KMS-11 (cell line): ENCODE results near the gene MGAT5B.

Source experiments
- H2AFZ ChIP-seq: fragments of 200-600 bp; sonication (generic); 2 replicates; pipeline ENCODE4 v1.6.1; 2016; ENCODE audit warnings: antibody characterized with exemption, mixed run types, low read depth
- H3K27ac ChIP-seq: fragments of 200-600 bp; sonication (generic); 2 replicates; pipeline ENCODE4 v1.6.1; 2016; ENCODE audit warnings: mild to moderate bottlenecking, mixed run types
- H3K27me3 ChIP-seq: fragments of 200-600 bp; sonication (generic); 2 replicates; pipeline ENCODE4 v1.6.1; 2017; ENCODE audit warnings: mild to moderate bottlenecking, low read depth, mixed run types, moderate library complexity; ENCODE audit not compliant: insufficient read depth
- H3K36me3 ChIP-seq: fragments of 200-600 bp; sonication (generic); 2 replicates; pipeline ENCODE4 v1.6.1; 2017; ENCODE audit warnings: mild to moderate bottlenecking, mixed run types; ENCODE audit not compliant: insufficient read depth
- H3K4me1 ChIP-seq: fragments of 200-600 bp; sonication (generic); 2 replicates; pipeline ENCODE4 v1.6.1; 2016; ENCODE audit warnings: mild to moderate bottlenecking, low read depth, mixed run types; ENCODE audit not compliant: poor library complexity, severe bottlenecking
- H3K4me2 ChIP-seq: fragments of 200-600 bp; sonication (generic); 2 replicates; pipeline ENCODE4 v1.7.0; 2016; ENCODE audit warnings: mild to moderate bottlenecking, mixed run types
- H3K4me3 ChIP-seq: fragments of 200-600 bp; sonication (generic); IDR thresholded peaks from 2 replicates; pipeline ENCODE4 v1.6.1; 2017; ENCODE audit warnings: low read depth, low read length, mixed read lengths; ENCODE audit not compliant: insufficient read depth
- H3K79me2 ChIP-seq: fragments of 200-600 bp; sonication (generic); 2 replicates; pipeline ENCODE4 v1.6.1; 2016; ENCODE audit warnings: low read depth, mixed run types; ENCODE audit not compliant: insufficient read depth
- H3K9ac ChIP-seq: fragments of 200-600 bp; sonication (generic); 2 replicates; pipeline ENCODE4 v1.6.1; 2016; ENCODE audit warnings: mild to moderate bottlenecking, mixed run types
- H4K20me1 ChIP-seq: fragments of 200-600 bp; sonication (generic); 2 replicates; pipeline ENCODE4 v1.6.1; 2016; ENCODE audit warnings: mild to moderate bottlenecking, mixed run types; ENCODE audit not compliant: insufficient read depth
- CTCF ChIP-seq: fragments of 200-600 bp; sonication (generic); conservative IDR thresholded peaks from 2 replicates; pipeline ENCODE4 v1.6.1; 2017; ENCODE audit warnings: low read depth, mild to moderate bottlenecking, antibody characterized with exemption, low read length, moderate library complexity, mixed read lengths

Gene MGAT5B

GRCh38 chr17:76904116-76904515, 35.9 kb downstream of the MGAT5B start:
- Histone ChIP-seq H2AFZ (no peak overlapping the region), H3K36me3 (no peaks in the 10 kb centered on the region), H3K4me3 (no peak overlapping the region), H4K20me1 (no peaks in the 10 kb centered on the region), H3K27ac (no peak overlapping the region), H3K27me3 (peaks cover 100% of the 10 kb centered on the region), H3K4me1 (no peaks in the 10 kb centered on the region), H3K4me2 (no peak overlapping the region), H3K9ac (no peak overlapping the region), H3K79me2 (no peaks in the 10 kb centered on the region)
- TF ChIP-seq CTCF = no peak

DNA sequence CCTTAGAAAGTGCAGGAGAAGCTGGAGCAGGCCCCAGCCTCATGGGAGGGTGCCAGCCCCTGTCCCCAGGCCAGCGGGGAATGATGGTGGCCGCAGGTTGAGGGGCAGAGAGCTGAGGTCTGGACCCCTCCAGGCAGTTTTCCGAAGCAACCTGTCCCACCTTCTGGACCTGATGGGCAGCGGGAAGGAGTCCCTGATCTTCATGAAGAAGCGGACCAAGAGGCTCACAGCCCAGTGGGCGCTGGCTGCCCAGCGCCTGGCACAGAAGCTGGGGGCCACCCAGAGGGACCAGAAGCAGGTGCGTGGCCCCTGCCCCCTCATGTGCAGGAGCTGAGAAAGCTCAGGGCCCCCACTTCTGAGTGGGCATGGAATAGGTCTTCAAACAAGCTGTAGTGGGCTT, 36.8 kb downstream of the MGAT5B start:
- H3K79me2 ChIP-seq = no peaks in the 10 kb centered on the region
- no peak for TF ChIP-seq CTCF
- no peak overlapping the region for H3K4me3 ChIP-seq
- H3K9ac ChIP-seq = no peak overlapping the region
- H4K20me1 ChIP-seq = no peaks in the 10 kb centered on the region
- H3K4me2 ChIP-seq = no peak overlapping the region
- H3K27me3 ChIP-seq = peaks cover 99% of the 10 kb centered on the region
- H3K4me1 ChIP-seq = no peaks in the 10 kb centered on the region
- H3K36me3 ChIP-seq = no peaks in the 10 kb centered on the region
- H2AFZ ChIP-seq = no peak overlapping the region
- no peak overlapping the region for H3K27ac ChIP-seq

- Histone ChIP-seq H3K4me1 (no peaks in the 10 kb centered on the region), H3K27me3 (peaks cover 99% of the 10 kb centered on the region), H3K36me3 (no peaks in the 10 kb centered on the region), H3K79me2 (no peaks in the 10 kb centered on the region), H4K20me1 (no peaks in the 10 kb centered on the region), H3K27ac (no peak overlapping the region), H2AFZ (no peak overlapping the region), H3K4me2 (no peak overlapping the region), H3K9ac (no peak overlapping the region), H3K4me3 (no peak overlapping the region)
- no peak for TF ChIP-seq CTCF
Measured at GRCh38 chr17:76905836-76906235, 37.6 kb downstream of the MGAT5B start.

DNA sequence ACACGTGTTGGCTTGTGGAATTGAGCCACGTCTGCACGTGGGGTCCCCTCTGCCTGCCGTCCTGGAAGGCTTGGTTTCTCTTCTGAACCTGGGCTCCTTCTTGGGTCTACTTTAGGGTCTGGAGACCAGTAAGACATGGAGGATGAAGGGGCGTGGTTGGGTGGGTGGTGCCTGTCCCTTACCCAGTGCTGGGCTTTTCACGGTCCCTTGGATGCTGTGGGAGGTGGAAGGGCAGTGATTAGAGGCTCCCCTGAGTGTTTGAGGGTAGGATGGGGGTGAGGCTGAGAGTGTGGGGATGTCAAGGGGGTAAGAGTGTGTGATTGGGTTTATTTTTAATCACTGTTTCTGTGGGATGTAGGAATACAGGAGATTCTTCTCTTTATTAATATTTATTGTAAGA, 38.3 kb downstream of the MGAT5B start:
- Histone ChIP-seq H3K4me2 (no peak overlapping the region), H3K9ac (no peak overlapping the region), H4K20me1 (no peaks in the 10 kb centered on the region), H3K4me1 (no peaks in the 10 kb centered on the region), H2AFZ (no peak overlapping the region), H3K4me3 (no peak overlapping the region), H3K36me3 (no peaks in the 10 kb centered on the region), H3K27me3 (peaks cover 96% of the 10 kb centered on the region), H3K79me2 (no peaks in the 10 kb centered on the region), H3K27ac (no peak overlapping the region)
- TF ChIP-seq CTCF = no peak

DNA sequence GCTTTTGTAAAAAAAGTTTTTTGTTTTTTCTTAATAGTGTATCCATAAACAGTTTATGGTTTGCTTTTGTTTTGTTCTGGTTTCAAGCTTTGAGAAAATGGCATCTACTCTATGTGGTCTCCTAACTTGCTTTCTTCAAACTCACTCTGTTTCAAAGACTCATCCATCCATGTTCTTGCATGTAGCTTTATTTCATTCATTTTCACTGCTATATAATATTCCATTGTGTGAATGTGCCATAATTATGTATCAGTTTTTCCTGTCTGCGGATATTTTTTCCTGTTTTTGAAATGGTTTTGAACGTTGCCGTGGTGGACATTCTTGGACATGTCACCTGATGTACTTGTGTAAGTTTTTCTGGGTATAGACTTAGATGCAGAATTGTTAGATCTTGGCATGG, 39.1 kb downstream of the MGAT5B start:
- no peak overlapping the region for H2AFZ ChIP-seq
- TF ChIP-seq CTCF = no peak
- H3K36me3 ChIP-seq = no peaks in the 10 kb centered on the region
- H3K9ac ChIP-seq = no peak overlapping the region
- H3K4me3 ChIP-seq = no peak overlapping the region
- no peaks in the 10 kb centered on the region for H3K4me1 ChIP-seq
- peaks cover 96% of the 10 kb centered on the region for H3K27me3 ChIP-seq
- no peak overlapping the region for H3K4me2 ChIP-seq
- no peaks in the 10 kb centered on the region for H4K20me1 ChIP-seq
- H3K79me2 ChIP-seq = no peaks in the 10 kb centered on the region
- no peak overlapping the region for H3K27ac ChIP-seq
